Measurements from ENCODE around the gene SUGCT.

The SUGCT gene

DNA sequence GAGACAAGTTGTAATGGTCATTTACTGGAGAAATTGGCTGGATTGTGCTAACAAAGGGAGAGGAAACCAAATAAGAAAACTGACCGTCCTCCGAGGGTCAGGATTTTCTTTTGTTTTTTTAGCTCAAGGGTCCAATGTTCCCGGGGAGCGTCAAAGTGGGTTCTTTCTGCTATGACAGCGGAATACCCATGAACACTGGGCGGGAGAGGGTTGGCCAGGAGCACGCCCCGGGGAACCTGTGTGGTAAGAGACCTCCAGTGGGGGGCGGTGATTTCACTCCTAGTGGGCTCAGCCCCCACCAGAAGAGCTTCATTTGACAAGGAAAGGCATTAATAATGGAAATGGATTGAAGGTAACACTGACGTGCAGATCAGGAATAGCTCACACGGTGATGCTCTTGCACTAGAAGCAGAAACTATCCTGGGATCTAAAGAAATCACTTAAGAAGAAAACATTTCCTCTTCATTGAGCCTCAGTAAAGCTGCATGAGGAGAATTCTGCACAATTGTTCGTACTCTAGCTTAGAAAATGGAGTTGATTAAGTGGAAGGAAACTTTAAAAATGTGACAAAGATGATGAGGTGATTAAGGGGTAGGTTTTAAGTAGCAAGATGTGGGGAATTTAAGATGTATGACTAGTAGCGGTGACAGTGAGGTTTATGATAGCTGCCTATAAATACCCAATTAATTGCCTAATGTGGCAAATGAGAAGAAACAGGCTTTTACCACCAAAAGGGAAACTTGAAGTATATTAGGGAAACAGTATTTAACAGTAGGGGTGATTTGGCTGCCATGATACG lies 627.2 kb downstream of the SUGCT start:
- DNase-seq: no peak
- no peak overlapping the region for H3K4me3 ChIP-seq (ENCODE audit: low read depth, low read length)
- no peak overlapping the region for H3K27ac ChIP-seq
- no peaks in the 10 kb centered on the region for H3K27me3 ChIP-seq (replicated peaks)
- in situ Hi-C loops (cut with HindIII; ENCODE audit: low pct_ligation_motif_present, low sequenced_read_pairs): no loop called here
- TF ChIP-seq, protein P1, sequence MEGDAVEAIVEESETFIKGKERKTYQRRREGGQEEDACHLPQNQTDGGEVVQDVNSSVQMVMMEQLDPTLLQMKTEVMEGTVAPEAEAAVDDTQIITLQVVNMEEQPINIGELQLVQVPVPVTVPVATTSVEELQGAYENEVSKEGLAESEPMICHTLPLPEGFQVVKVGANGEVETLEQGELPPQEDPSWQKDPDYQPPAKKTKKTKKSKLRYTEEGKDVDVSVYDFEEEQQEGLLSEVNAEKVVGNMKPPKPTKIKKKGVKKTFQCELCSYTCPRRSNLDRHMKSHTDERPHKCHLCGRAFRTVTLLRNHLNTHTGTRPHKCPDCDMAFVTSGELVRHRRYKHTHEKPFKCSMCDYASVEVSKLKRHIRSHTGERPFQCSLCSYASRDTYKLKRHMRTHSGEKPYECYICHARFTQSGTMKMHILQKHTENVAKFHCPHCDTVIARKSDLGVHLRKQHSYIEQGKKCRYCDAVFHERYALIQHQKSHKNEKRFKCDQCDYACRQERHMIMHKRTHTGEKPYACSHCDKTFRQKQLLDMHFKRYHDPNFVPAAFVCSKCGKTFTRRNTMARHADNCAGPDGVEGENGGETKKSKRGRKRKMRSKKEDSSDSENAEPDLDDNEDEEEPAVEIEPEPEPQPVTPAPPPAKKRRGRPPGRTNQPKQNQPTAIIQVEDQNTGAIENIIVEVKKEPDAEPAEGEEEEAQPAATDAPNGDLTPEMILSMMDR (IDR thresholded peaks at IDR 0.05; ENCODE audit: low read depth, low read length, missing control alignments): peak; percentile 40
- H3K36me3 ChIP-seq (replicated peaks): no peaks in the 10 kb centered on the region

DNA sequence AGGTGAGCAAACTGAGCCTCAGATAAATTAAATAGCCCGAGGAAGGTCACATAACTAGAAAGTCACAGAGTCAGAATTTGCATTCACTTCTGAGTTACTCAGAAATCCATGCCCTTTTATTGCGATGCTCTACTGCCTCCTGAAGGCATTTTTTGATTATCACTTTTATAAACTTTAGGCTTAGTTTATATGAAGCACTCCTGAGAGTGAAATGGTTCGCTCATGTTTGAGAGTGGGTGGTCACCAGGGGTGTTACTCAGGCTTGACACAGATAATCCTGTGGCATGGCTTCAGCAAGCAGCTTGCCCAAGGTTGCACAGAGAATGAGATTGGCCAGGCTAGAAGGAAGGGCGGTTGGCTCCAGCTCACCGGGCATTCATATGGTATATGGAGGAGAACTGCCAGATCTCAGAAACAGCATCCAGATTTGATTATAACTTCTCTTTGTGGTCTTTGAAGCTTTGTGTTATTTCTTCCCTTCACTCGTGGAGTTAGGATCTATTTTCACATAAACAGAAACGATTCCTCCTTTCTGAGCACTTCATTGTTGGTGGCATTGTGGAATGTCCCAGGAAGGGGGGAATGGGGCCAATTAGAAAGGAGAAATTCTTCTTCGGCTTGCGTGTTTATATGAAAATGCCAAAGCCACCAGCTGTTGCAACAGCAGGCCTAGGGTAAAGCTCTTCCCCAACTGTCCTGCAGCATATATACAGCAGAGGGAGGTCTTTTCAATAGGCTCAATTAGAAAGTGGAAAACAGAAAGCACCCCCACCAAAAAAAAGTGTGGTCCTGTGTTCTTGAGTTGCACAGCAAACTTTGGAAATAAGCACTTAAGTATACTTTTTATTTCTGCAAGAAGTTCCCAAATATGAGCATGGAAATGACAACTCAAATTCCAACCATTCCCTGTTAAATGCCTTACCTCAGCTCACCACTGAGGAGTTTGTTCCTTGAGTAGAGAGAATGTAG lies 628.8 kb downstream of the SUGCT start:
- Histone ChIP-seq H3K27ac (no peak overlapping the region), H3K27me3 (replicated peaks) (no peaks in the 10 kb centered on the region), H3K4me3 (ENCODE audit: low read depth, low read length) (no peak overlapping the region), H3K36me3 (replicated peaks) (no peaks in the 10 kb centered on the region)
- TF ChIP-seq, protein P1 (IDR thresholded peaks at IDR 0.05; ENCODE audit: low read depth, low read length, missing control alignments): peak; percentile 65
- in situ Hi-C loops (cut with HindIII; ENCODE audit: low pct_ligation_motif_present, low sequenced_read_pairs): no loop called here
- peak; percentile 52 for DNase-seq

DNA sequence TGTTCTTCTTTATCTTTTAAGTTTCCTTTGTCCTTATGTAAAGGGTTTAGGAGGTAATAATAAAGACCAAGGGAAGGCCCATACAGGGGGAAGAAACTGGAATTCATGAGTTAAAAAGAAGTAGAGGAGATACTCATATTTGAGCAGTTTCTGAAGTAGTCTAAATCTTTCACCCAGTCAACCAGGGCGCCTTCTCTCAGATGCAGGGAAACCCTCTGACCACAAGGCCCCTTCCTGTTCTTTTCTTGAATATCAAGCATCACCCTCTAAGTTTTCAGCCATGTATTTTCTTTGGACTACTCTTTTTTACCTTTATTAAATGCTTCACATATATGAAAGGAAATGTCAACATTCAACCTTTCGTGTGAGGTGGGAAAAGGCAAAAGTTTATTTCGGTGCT lies 630.8 kb downstream of the SUGCT start:
- H3K27me3 ChIP-seq (replicated peaks): no peaks in the 10 kb centered on the region
- TF ChIP-seq, protein P1 (IDR thresholded peaks at IDR 0.05; ENCODE audit: low read depth, low read length, missing control alignments): no peak
- no peak overlapping the region for H3K27ac ChIP-seq
- no peak for DNase-seq
- H3K36me3 ChIP-seq (replicated peaks): no peaks in the 10 kb centered on the region
- no peak overlapping the region for H3K4me3 ChIP-seq (ENCODE audit: low read depth, low read length)
- in situ Hi-C loops (cut with HindIII; ENCODE audit: low pct_ligation_motif_present, low sequenced_read_pairs): no loop called here

DNA sequence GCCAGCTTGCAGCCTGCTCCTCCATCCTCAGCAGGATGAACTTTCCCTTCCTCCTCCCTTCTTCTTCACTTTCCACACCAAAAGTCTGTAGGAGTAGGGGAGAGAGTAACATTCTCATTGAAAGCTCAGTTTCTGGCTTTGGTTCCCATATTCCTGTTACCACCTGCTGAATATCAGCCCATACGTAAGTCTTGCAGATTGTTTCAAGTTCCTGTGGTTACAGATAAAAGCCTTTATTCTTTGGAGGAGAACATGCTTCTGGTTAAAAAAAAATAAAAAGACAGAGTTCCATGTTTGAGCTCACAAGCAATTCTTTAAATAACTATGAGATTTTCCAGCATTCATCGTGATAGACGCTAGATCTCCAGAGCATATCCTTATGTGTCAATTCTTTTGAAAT lies 637.3 kb downstream of the SUGCT start:
- H3K4me3 ChIP-seq (ENCODE audit: low read depth, low read length): no peak overlapping the region
- DNase-seq: no peak
- TF ChIP-seq, protein P1 (IDR thresholded peaks at IDR 0.05; ENCODE audit: low read depth, low read length, missing control alignments): no peak
- no peaks in the 10 kb centered on the region for H3K36me3 ChIP-seq (replicated peaks)
- H3K27me3 ChIP-seq (replicated peaks): no peaks in the 10 kb centered on the region
- in situ Hi-C loops (cut with HindIII; ENCODE audit: low pct_ligation_motif_present, low sequenced_read_pairs): no loop called here
- H3K27ac ChIP-seq: no peak overlapping the region

DNA sequence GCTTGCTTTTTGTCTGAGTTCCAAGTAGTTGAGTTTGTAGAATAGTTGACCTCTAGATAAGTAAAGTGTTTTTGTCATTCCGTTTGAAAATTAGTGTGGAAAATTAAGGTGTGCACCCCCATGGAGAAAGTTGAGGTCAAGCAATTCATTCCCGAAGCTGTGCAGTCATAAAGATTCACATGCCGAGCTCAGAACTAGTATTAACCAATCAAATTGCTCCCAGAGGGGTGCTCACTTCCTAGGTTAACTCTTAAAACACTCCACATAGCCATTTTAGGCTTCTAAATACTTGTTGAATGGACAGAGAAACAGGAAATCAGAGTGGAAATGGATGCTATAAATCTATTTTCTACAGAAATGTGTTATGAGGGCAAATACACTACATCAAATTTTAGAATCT lies 638.9 kb downstream of the SUGCT start:
- H3K4me3 ChIP-seq (ENCODE audit: low read depth, low read length): no peak overlapping the region
- in situ Hi-C loops (cut with HindIII; ENCODE audit: low pct_ligation_motif_present, low sequenced_read_pairs): no loop called here
- TF ChIP-seq, protein P1 (IDR thresholded peaks at IDR 0.05; ENCODE audit: low read depth, low read length, missing control alignments): no peak
- H3K27ac ChIP-seq: no peak overlapping the region
- H3K27me3 ChIP-seq (replicated peaks): no peaks in the 10 kb centered on the region
- DNase-seq: no peak
- H3K36me3 ChIP-seq (replicated peaks): no peaks in the 10 kb centered on the region
